IMR-90 (cell line): ENCODE measurements around the gene AKIP1. TPM values are rescaled to one million over a fixed set of nuclear protein-coding genes. Genes with fewer than 3 reads are reported as not detected.
A peak's percentile ranks its signal among the peaks of the same experiment; 100 is the strongest.

Source experiments
- ATAC-seq: fragments of 200-7000 bp; cut with Tn5 transposase; 2 replicates; pipeline ENCODE4 v1.9.1; 2020; ENCODE audit warnings: low read depth, mild to moderate bottlenecking, moderate library complexity
- BruUV-seq: library from RNA; stranded (reverse); fragments of 400-500 nt; replicated peaks from 2 replicates; lab custom pipeline; 2021; lab: Mats Ljungman, UMichigan
- CTCF ChIA-PET: fragments of 300-600 bp; formaldehyde crosslinking; extraction: SDS; loops from one replicate; lab custom pipeline; 2021; ENCODE audit warnings: antibody characterized with exemption; lab: Yijun Ruan, JAX
- POLR2A ChIA-PET: fragments of 300-600 bp; sonication (Branson Sonifier 250); formaldehyde crosslinking; loops from one replicate; lab custom pipeline; 2022; ENCODE audit warnings: antibody characterized with exemption; ENCODE audit not compliant: unreplicated experiment; lab: Charles Lee
- DNase-seq: peaks from one replicate; pipeline ENCODE4 v3.0.0; 2013
- H2AFZ ChIP-seq: replicated peaks from 2 replicates; pipeline ENCODE3; 2013; ENCODE audit warnings: low read length, mild to moderate bottlenecking; ENCODE audit not compliant: poor library complexity
- H2AK5ac ChIP-seq: 2 replicates; pipeline ENCODE4 v1.6.1; 2013; ENCODE audit warnings: low read depth, low read length, inconsistent platforms
- H2AK9ac ChIP-seq: replicated peaks from 2 replicates; pipeline ENCODE3; 2013; ENCODE audit warnings: mild to moderate bottlenecking, low read depth, low read length, moderate library complexity; ENCODE audit not compliant: poor library complexity
- H2BK120ac ChIP-seq: 2 replicates; pipeline ENCODE4 v1.6.1; 2013; ENCODE audit warnings: low read depth, low read length, inconsistent platforms
- H2BK15ac ChIP-seq: 3 replicates; pipeline ENCODE4 v1.6.1; 2013; ENCODE audit warnings: low read depth, low read length, inconsistent platforms
- H2BK20ac ChIP-seq: 2 replicates; pipeline ENCODE4 v1.6.1; 2013; ENCODE audit warnings: low read depth, mild to moderate bottlenecking, inconsistent platforms, low read length, moderate library complexity
- H2BK5ac ChIP-seq: 2 replicates; pipeline ENCODE4 v1.6.1; 2013; ENCODE audit warnings: mild to moderate bottlenecking, low read depth, low read length, inconsistent platforms; ENCODE audit not compliant: poor library complexity, severe bottlenecking
- H3K14ac ChIP-seq: replicated peaks from 2 replicates; pipeline ENCODE4 v1.6.1; 2013; ENCODE audit warnings: low read depth, low read length, inconsistent platforms
- H3K18ac ChIP-seq: 2 replicates; pipeline ENCODE4 v1.6.1; 2013; ENCODE audit warnings: low read depth, low read length, control low read depth
- H3K23ac ChIP-seq: 2 replicates; pipeline ENCODE4 v1.6.1; 2013; ENCODE audit warnings: low read depth, low read length, inconsistent platforms
- H3K27ac ChIP-seq: 2 replicates; pipeline ENCODE4 v1.5.1; 2013; ENCODE audit warnings: mild to moderate bottlenecking, control low read depth, low read length; ENCODE audit not compliant: insufficient read depth
- H3K27me3 ChIP-seq: 2 replicates; pipeline ENCODE4 v1.6.1; 2013; ENCODE audit warnings: low read length; ENCODE audit not compliant: control insufficient read depth, insufficient read depth
- H3K36me3 ChIP-seq: 2 replicates; pipeline ENCODE4 v1.6.1; 2013; ENCODE audit warnings: low read length, mixed read lengths; ENCODE audit not compliant: control insufficient read depth, insufficient read depth
- H3K4ac ChIP-seq: 2 replicates; pipeline ENCODE4 v1.6.1; 2013; ENCODE audit warnings: low read depth, low read length, inconsistent platforms
- H3K4me1 ChIP-seq: 2 replicates; pipeline ENCODE4 v1.6.1; 2013; ENCODE audit warnings: low read length, mixed read lengths; ENCODE audit not compliant: control insufficient read depth, insufficient read depth
- H3K4me2 ChIP-seq: 2 replicates; pipeline ENCODE4 v1.6.1; 2013; ENCODE audit warnings: low read depth, mild to moderate bottlenecking, control low read depth, low read length, moderate library complexity
- H3K4me3 ChIP-seq: 2 replicates; pipeline ENCODE4 v1.5.1; 2013; ENCODE audit warnings: low read depth, mild to moderate bottlenecking, control low read depth, low read length, moderate library complexity; ENCODE audit not compliant: insufficient read depth
- H3K56ac ChIP-seq: 2 replicates; pipeline ENCODE4 v1.6.1; 2013; ENCODE audit warnings: low read length, inconsistent platforms; ENCODE audit not compliant: insufficient read depth; ENCODE audit errors: extremely low read depth
- H3K79me1 ChIP-seq, 2 experiments: 2 replicates each; pipeline ENCODE4 v1.6.1; 2013; ENCODE audit warnings: low read length in 2 of 2, inconsistent platforms in 1 of 2, low read depth in 1 of 2
- H3K9ac ChIP-seq: 2 replicates; pipeline ENCODE4 v1.6.1; 2013; ENCODE audit warnings: low read depth, low read length, control low read depth
- H3K9me1 ChIP-seq: 2 replicates; pipeline ENCODE4 v1.6.1; 2013; ENCODE audit warnings: low read length, inconsistent platforms; ENCODE audit not compliant: insufficient read depth
- H3K9me3 ChIP-seq: 2 replicates; pipeline ENCODE4 v1.6.1; 2013; ENCODE audit warnings: low read length; ENCODE audit not compliant: control insufficient read depth, insufficient read depth
- H4K20me1 ChIP-seq: 2 replicates; pipeline ENCODE4 v1.6.1; 2013; ENCODE audit warnings: low read length, inconsistent platforms; ENCODE audit not compliant: insufficient read depth
- H4K5ac ChIP-seq: 2 replicates; pipeline ENCODE4 v1.6.1; 2013; ENCODE audit warnings: mild to moderate bottlenecking, low read depth, low read length, control low read depth
- H4K8ac ChIP-seq, 2 experiments: 2 replicates each; pipeline ENCODE4 v1.6.1; 2013; ENCODE audit warnings: low read depth in 2 of 2, low read length in 2 of 2, control low read depth in 1 of 2, inconsistent platforms in 1 of 2
- H4K91ac ChIP-seq: 2 replicates; pipeline ENCODE4 v1.6.1; 2013; ENCODE audit warnings: low read depth, low read length, inconsistent platforms; ENCODE audit not compliant: insufficient read depth
- BHLHE40 ChIP-seq: fragments of 150-350 bp; IDR thresholded peaks from 2 replicates; pipeline ENCODE4 v1.6.1; 2016; ENCODE audit warnings: mild to moderate bottlenecking, low read depth, low read length
- CEBPB ChIP-seq: IDR thresholded peaks from 2 replicates; pipeline ENCODE4 v1.6.1; 2012; ENCODE audit warnings: low read depth, low read length, improper control_type of control experiment
- CTCF ChIP-seq: conservative IDR thresholded peaks from 2 replicates; pipeline ENCODE4 v1.5.1; 2012; ENCODE audit warnings: mild to moderate bottlenecking, low read depth, low read length, improper control_type of control experiment
- FOS ChIP-seq: fragments of 150-350 bp; IDR thresholded peaks from 2 replicates; pipeline ENCODE4 v1.6.1; 2016; ENCODE audit warnings: low read depth, low read length
- MAFK ChIP-seq: IDR thresholded peaks from 2 replicates; pipeline ENCODE4 v1.6.1; 2012; ENCODE audit warnings: low read depth, low read length, improper control_type of control experiment
- MAZ ChIP-seq: IDR thresholded peaks from 2 replicates; pipeline ENCODE4 v1.6.1; 2012; ENCODE audit warnings: low read depth, mild to moderate bottlenecking, low read length, improper control_type of control experiment, moderate library complexity, borderline replicate concordance
- MXI1 ChIP-seq: IDR thresholded peaks from 2 replicates; pipeline ENCODE4 v1.6.1; 2012; ENCODE audit warnings: low read depth, mild to moderate bottlenecking, low read length, moderate library complexity, borderline replicate concordance
- POLR2A ChIP-seq: IDR thresholded peaks from 2 replicates; pipeline ENCODE4 v1.6.1; 2012; ENCODE audit warnings: mild to moderate bottlenecking, low read depth, low read length
- WGBS, 2 experiments: methylation state at CpG; one replicate each; pipeline versions ENCODE4 v1.1.5 to v1.1.7; 2013; ENCODE audit warnings: missing lambda C conversion rate in 2 of 2; ENCODE audit not compliant: insufficient read length in 1 of 2; ENCODE audit errors: extremely low coverage in 2 of 2; 5-methylcytosine and 5-hydroxymethylcytosine counted together
- dilution Hi-C: fragments of 300-500 bp; cut with HindIII; formaldehyde crosslinking; loops from one replicate; pipeline ENCODE4 v1.14.3; 2018; ENCODE audit warnings: low sequenced_read_pairs; ENCODE audit not compliant: unreplicated experiment
- in situ Hi-C: fragments of 300-500 bp; cut with MboI; formaldehyde crosslinking; loops from 3 replicates; pipeline ENCODE4 v1.14.3; 2019; ENCODE audit warnings: low sequenced_read_pairs, inconsistent platforms, mixed read lengths
- intact Hi-C: fragments of 100-400 bp; cut with micrococcal nuclease; formaldehyde crosslinking; loops from 2 replicates; pipeline ENCODE4 v1.10.0; 2022
- polyA plus RNA-seq, 3 experiments: library from polyadenylated mRNA; depleted of rRNA; stranded (reverse); fragments of >200 nt; gene quantifications; 2 replicates each; pipeline ENCODE4 v1.2.3, GENCODE V29; 2012; ENCODE audit warnings: low replicate concordance in 1 of 3
- total RNA-seq: library from RNA; depleted of rRNA; stranded (reverse); fragments of >200 nt; gene quantifications from 2 replicates; pipeline ENCODE4 v1.2.3, GENCODE V29; 2012

AKIP1 gene
- total and polyA plus RNA-seq, 2 of the 4 experiments (the other 2 are of a cell fraction) = 33.9 to 36.0 TPM

GRCh38 chr11:8963569-8964323 lies 52.8 kb downstream of the AKIP1 start:
- no peak overlapping the region for H3K56ac ChIP-seq
- intact Hi-C loops (loop anchor here (1.0 to 5.0 kb wide), 2 partner anchors 91 to 174 kb away; no protein-coding TSS in a partner anchor), in situ Hi-C loops (loop anchor here (25.0 kb wide), 1 partner anchor 726 kb away; no protein-coding TSS in a partner anchor), dilution Hi-C loops (no loop called here)
- H2BK15ac ChIP-seq = no peak overlapping the region
- H4K91ac ChIP-seq = peak overlapping the region; percentile 39; the same call in 1 of the 2 replicates
- H3K9ac ChIP-seq = peak overlapping the region; percentile 26
- H4K5ac ChIP-seq = peak overlapping the region; percentile 5
- peak overlapping the region; percentile 73 for H3K4me2 ChIP-seq
- H3K23ac ChIP-seq = peak overlapping the region; percentile 67
- H4K20me1 ChIP-seq = no peaks in the 10 kb centered on the region
- no peaks in the 10 kb centered on the region for H3K36me3 ChIP-seq
- WGBS, 2 experiments = 4% methylated on average over 16 of the region's 39 CpGs; no CpG with 5 or more reads in 1 of the 2 experiments
- H2BK120ac ChIP-seq = peak overlapping the region; percentile 36; the same call in 1 of the 2 replicates
- H2AK5ac ChIP-seq = peak overlapping the region; percentile 60; the same call in 1 of the 2 replicates
- peak overlapping the region; percentile 23; the same call in 1 of the 2 replicates for H3K14ac ChIP-seq
- no TSS peak for BruUV-seq
- H3K27me3 ChIP-seq = no peaks in the 10 kb centered on the region
- peak overlapping the region; percentile 60 for H3K27ac ChIP-seq
- peak overlapping the region; percentile 63 for H3K4me3 ChIP-seq
- H2AK9ac ChIP-seq = peak overlapping the region; percentile 98
- DNase-seq (no peak), ATAC-seq (peak; percentile 53)
- peaks cover 24 to 55% of the 10 kb centered on the region in 2 experiments for H3K79me1 ChIP-seq
- H3K9me3 ChIP-seq = no peaks in the 10 kb centered on the region
- ChIA-PET POLR2A (no interaction called here), CTCF (interaction anchor here (1.8 kb wide), 1 partner anchor 174 kb away, joined by 5 read pairs; no protein-coding TSS in a partner anchor)
- H3K9me1 ChIP-seq = 0 out of 2 replicates have a peak, but pooled peaks cover 4% of the 10 kb centered on the region
- TF ChIP-seq CEBPB (no peak), FOS (no peak), MAFK (no peak), MXI1 (no peak), POLR2A (no peak), MAZ (no peak), BHLHE40 (no peak), CTCF (no peak)
- peak overlapping the region; percentile 12 for H2BK5ac ChIP-seq
- H4K8ac ChIP-seq = peak overlapping the region; percentile 77 to 99; a peak in 2 of 4 replicates
- peak overlapping the region; percentile 17 for H3K4ac ChIP-seq
- H2BK20ac ChIP-seq = no peak overlapping the region
- H3K18ac ChIP-seq = no peak overlapping the region
- H2AFZ ChIP-seq = peak overlapping the region; percentile 98
- peaks cover 8% of the 10 kb centered on the region for H3K4me1 ChIP-seq
